ENCODE data around the gene GPR173.

DNA sequence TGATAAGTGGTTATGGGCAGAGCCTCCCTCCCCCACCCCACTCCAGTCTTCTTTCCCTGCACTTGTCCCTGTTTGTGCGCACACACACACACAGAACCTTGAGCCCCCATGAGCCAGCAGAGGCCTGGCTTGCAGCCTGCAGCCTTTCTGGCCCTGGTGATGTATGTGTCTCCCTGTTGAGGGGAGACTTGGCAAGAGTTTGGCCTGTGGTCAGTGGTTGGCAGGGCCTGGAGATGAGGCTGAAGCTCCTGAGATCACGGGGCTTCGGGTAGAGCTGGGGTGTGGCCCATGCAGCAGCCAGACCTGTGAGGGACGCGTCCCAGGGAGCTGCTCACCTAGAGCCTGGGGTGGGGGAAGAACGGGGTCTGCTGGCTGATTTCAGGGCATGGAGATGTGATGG is 2.3 kb downstream of the GPR173 start:
- TF ChIP-seq, protein P1, sequence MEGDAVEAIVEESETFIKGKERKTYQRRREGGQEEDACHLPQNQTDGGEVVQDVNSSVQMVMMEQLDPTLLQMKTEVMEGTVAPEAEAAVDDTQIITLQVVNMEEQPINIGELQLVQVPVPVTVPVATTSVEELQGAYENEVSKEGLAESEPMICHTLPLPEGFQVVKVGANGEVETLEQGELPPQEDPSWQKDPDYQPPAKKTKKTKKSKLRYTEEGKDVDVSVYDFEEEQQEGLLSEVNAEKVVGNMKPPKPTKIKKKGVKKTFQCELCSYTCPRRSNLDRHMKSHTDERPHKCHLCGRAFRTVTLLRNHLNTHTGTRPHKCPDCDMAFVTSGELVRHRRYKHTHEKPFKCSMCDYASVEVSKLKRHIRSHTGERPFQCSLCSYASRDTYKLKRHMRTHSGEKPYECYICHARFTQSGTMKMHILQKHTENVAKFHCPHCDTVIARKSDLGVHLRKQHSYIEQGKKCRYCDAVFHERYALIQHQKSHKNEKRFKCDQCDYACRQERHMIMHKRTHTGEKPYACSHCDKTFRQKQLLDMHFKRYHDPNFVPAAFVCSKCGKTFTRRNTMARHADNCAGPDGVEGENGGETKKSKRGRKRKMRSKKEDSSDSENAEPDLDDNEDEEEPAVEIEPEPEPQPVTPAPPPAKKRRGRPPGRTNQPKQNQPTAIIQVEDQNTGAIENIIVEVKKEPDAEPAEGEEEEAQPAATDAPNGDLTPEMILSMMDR (IDR thresholded peaks at IDR 0.05; ENCODE audit: poor library complexity), result no peak
- no peak for TF ChIP-seq EZH2 (IDR thresholded peaks at IDR 0.05; ENCODE audit: borderline replicate concordance)
